BE2C (cell line): ENCODE data around the gene PROSER3.

Experiments
- DNase-seq: peaks from one replicate; pipeline ENCODE4 v3.0.0-alpha.2; 2020
- H3K27me3 ChIP-seq: fragments of 250-450 bp; sonication (Bioruptor Pico); 2 replicates; pipeline ENCODE4 v1.5.1; 2020; ENCODE audit warnings: mild to moderate bottlenecking
- H3K36me3 ChIP-seq: fragments of 250-450 bp; sonication (Bioruptor Pico); 2 replicates; pipeline ENCODE4 v1.5.1; 2020; ENCODE audit warnings: mild to moderate bottlenecking
- H3K4me1 ChIP-seq: fragments of 250-450 bp; sonication (Bioruptor Pico); 2 replicates; pipeline ENCODE4 v1.5.1; 2020
- H3K4me3 ChIP-seq: 2 replicates; pipeline ENCODE4 v1.5.1; 2011; ENCODE audit warnings: low read depth, low read length
- H3K9me3 ChIP-seq: fragments of 250-450 bp; sonication (Bioruptor Pico); 2 replicates; pipeline ENCODE4 v1.5.1; 2020
- CTCF ChIP-seq: IDR thresholded peaks from 2 replicates; pipeline ENCODE4 v1.5.1; 2012; ENCODE audit warnings: mild to moderate bottlenecking, low read depth, low read length

PROSER3 gene

DNA sequence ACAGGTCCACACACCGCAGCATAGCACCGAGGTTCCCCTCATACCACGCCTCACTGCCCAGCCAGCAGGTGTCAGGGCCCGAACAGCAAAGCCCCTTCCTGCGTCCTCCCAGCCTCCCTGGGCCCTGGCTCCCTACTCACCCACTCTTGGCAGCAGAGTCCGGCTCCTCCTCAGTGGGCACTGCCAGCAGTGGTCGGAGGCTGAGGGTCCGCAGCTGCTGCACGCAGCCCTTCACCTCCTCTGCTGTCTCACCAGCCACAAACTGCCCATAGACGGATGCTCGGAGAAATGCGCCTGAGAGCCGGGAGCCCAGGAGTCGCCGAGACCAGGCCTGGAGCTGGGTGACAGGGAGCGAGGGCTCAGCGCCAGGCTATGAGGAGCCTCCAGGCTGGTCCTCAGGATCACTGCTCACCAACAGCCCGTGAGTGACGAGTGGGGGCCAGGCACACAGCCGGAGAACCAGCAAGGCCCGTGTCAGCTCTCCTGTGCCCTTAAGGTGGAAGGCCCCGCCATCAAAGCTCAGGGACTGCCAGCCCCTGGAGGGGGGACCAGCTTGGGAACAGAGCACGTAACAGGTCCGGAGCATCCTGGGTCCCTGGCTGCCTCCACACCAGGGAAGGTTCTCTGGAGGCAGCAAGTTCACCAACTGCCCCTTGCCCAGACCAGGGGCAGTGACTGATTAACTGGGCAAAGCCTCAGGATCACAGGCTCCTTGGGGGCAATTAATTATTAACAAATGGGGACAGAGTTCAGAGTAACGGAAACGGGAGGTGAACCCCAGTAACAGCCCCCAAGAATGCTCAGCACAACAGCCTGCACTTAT is 54.5 kb downstream of the PROSER3 start, which contains the start of gene PRODH2:
Gene PRODH2 (minus strand): TSS at position 626 of the 823 bp plus-strand sequence. CDS start 40 bp downstream, at position 586.
- H3K27me3 ChIP-seq: no peaks in the 10 kb centered on the region; the same call in 1 of the 2 replicates
- no peak within 1 kb of the TSS for H3K4me3 ChIP-seq
- no peaks in the 10 kb centered on the region for H3K4me1 ChIP-seq
- TF ChIP-seq CTCF: no peak
- no peaks in the 10 kb centered on the region; the same call in 1 of the 2 replicates for H3K9me3 ChIP-seq
- DNase-seq: no peak
- no peaks in the 10 kb centered on the region for H3K36me3 ChIP-seq

- Histone ChIP-seq H3K27me3 (no peaks in the 10 kb centered on the region), H3K4me1 (no peaks in the 10 kb centered on the region), H3K9me3 (no peaks in the 10 kb centered on the region; the same call in 1 of the 2 replicates), H3K36me3 (no peaks in the 10 kb centered on the region), H3K4me3 (no peak overlapping the region)
- no peak for DNase-seq
- no peak for TF ChIP-seq CTCF
Measured at GRCh38 chr19:35813043-35813890, 55.3 kb downstream of the PROSER3 start.

DNA sequence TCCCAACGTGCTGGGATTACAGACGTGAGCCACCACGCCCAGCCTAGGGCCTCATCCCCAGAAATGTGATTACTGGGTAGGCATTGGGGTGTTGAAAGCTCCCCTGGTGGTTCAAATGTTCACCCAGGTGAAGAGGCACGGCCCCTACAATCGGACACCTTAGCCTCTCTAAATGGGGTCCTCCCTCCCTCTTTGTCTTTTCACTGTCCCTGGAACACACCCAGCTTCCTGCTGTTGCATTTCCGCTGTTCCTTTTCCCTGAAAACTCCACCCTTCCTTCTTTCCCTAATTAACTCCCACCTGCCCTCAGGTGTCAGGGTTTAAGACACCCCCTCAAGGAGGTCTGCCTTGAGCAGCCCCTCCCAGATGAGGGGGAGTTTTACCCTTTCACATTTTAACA is 58.3 kb downstream of the PROSER3 start:
- no peaks in the 10 kb centered on the region; the same call in 1 of the 2 replicates for H3K9me3 ChIP-seq
- H3K4me3 ChIP-seq: no peak overlapping the region
- H3K36me3 ChIP-seq: no peaks in the 10 kb centered on the region
- H3K4me1 ChIP-seq: no peaks in the 10 kb centered on the region
- no peaks in the 10 kb centered on the region for H3K27me3 ChIP-seq
- no peak for TF ChIP-seq CTCF
- no peak for DNase-seq

- no peaks in the 10 kb centered on the region for H3K4me1 ChIP-seq
- H3K36me3 ChIP-seq: no peaks in the 10 kb centered on the region
- TF ChIP-seq CTCF: no peak
- no peaks in the 10 kb centered on the region for H3K27me3 ChIP-seq
- DNase-seq: no peak
- H3K4me3 ChIP-seq: no peak overlapping the region
- H3K9me3 ChIP-seq: no peaks in the 10 kb centered on the region; the same call in 1 of the 2 replicates
Measured at GRCh38 chr19:35816846-35817245, 58.9 kb downstream of the PROSER3 start.

GRCh38 chr19:35818445-35818844 is 60.5 kb downstream of the PROSER3 start:
- no peak for DNase-seq
- Histone ChIP-seq H3K4me3 (no peak overlapping the region), H3K9me3 (no peaks in the 10 kb centered on the region; the same call in 1 of the 2 replicates), H3K36me3 (no peaks in the 10 kb centered on the region), H3K27me3 (no peaks in the 10 kb centered on the region), H3K4me1 (no peaks in the 10 kb centered on the region)
- TF ChIP-seq CTCF: no peak
